ENCODE data around the gene POLR3GL.

- TF ChIP-seq CTCF (IDR thresholded peaks at IDR 0.05) = no peak
- no peak for TF ChIP-seq POLR2A (IDR thresholded peaks at IDR 0.05)
- no peak for TF ChIP-seq EP300 (IDR thresholded peaks at IDR 0.05)
- no peak for TF ChIP-seq POLR2AphosphoS5 (IDR thresholded peaks at IDR 0.05)
Observed at GRCh38 chr1:145975216-145975615, 10.7 kb downstream of the POLR3GL start.

All from upper lobe of left lung (tissue), 4 donors.